ENCODE results near the gene KMT2C. TPM values are rescaled to one million over a fixed set of nuclear protein-coding genes. Genes with fewer than 3 reads are reported as not detected.

The KMT2C gene
- total and polyA plus RNA-seq, 2 of the 8 experiments (the other 6 are each of a cell fraction or from before 2014, with no cell fraction given): 9.1 to 40.8 TPM

GRCh38 chr7:152103691-152104090, 332.1 kb downstream of the KMT2C start:
- TF ChIP-seq HDAC6 (IDR thresholded peaks at IDR 0.05; ENCODE audit: low read depth, low read length): no peak
- Histone ChIP-seq H4K5ac (ENCODE audit: insufficient read length, low read depth, low read length) (no peak overlapping the region), H2BK12ac (ENCODE audit: low read depth, low read length) (no peak overlapping the region), H3K18ac (ENCODE audit: extremely low read depth, low read length) (no peak overlapping the region), H3K9me3 (ENCODE audit: insufficient read depth in 2 of 2, low read depth in 1 of 2, low read length in 1 of 2) (no peaks in the 10 kb centered on the region), H3K14ac (ENCODE audit: insufficient read length) (no peak overlapping the region), H3K27me3 (replicated peaks in 1 of 4; ENCODE audit: control insufficient read depth in 3 of 4, extremely low read depth in 1 of 4, insufficient read depth in 3 of 4, low read length in 3 of 4) (no peaks in the 10 kb centered on the region), H2AFZ (ENCODE audit: low read length) (no peak overlapping the region), H4K20me1 (replicated peaks in 1 of 2; ENCODE audit: control insufficient read depth in 1 of 2, insufficient read depth in 2 of 2, low read length in 2 of 2) (no peaks in the 10 kb centered on the region), H2BK15ac (ENCODE audit: low read length) (no peak overlapping the region), H3K4me3 (ENCODE audit: extremely low read depth in 1 of 4, insufficient read depth in 2 of 4, low read depth in 3 of 4, low read length in 4 of 4) (no peak overlapping the region), H2BK5ac (ENCODE audit: low read depth, low read length) (no peak overlapping the region), H3K4ac (replicated peaks; ENCODE audit: insufficient read length, low read depth, low read length) (no peak overlapping the region), H3K4me1 (replicated peaks in 1 of 4; ENCODE audit: control insufficient read depth in 3 of 4, insufficient read depth in 4 of 4, low read length in 3 of 4) (no peaks in the 10 kb centered on the region), H3K79me2 (ENCODE audit: control insufficient read depth in 1 of 2, insufficient read depth in 2 of 2, low read length in 2 of 2) (no peaks in the 10 kb centered on the region), H2BK120ac (replicated peaks; ENCODE audit: low read depth, low read length) (no peak overlapping the region), H3K56ac (replicated peaks; ENCODE audit: insufficient read length, low read depth, low read length) (no peak overlapping the region), H3K4me2 (ENCODE audit: insufficient read depth in 1 of 2, low read depth in 2 of 2, low read length in 2 of 2) (no peak overlapping the region), H3K23ac (ENCODE audit: insufficient read length) (no peak overlapping the region), H3K79me1 (ENCODE audit: low read depth, low read length) (no peaks in the 10 kb centered on the region), H3K36me3 (ENCODE audit: control insufficient read depth in 2 of 4, insufficient read depth in 4 of 4, low read length in 3 of 4) (peaks cover 0 to 7% (median 3%) of the 10 kb centered on the region in 4 experiments; a peak in 3 of 8 replicates), H2BK20ac (ENCODE audit: low read length) (no peak overlapping the region), H3K23me2 (ENCODE audit: low read depth, low read length) (no peaks in the 10 kb centered on the region), H2AK5ac (ENCODE audit: low read depth, low read length) (no peak overlapping the region), H4K8ac (ENCODE audit: extremely low read depth, insufficient read depth, low read length) (no peak overlapping the region), H4K91ac (replicated peaks; ENCODE audit: insufficient read length, low read length) (no peak overlapping the region), H3K9ac (replicated peaks in 1 of 4; ENCODE audit: extremely low read depth in 1 of 4, low read depth in 3 of 4, low read length in 3 of 4) (no peak overlapping the region), H3K27ac (ENCODE audit: low read depth, low read length) (no peak overlapping the region)
- POLR2A ChIA-PET (ENCODE audit: partially characterized antibody): no interaction called here
- DNase-seq (ENCODE audit: low read depth in 1 of 2, low spot score in 2 of 2) (no peak), FAIRE-seq (no peak)
- WGBS, 2 experiments (ENCODE audit: extremely low coverage in 1 of 2, insufficient coverage in 1 of 2, insufficient read length in 1 of 2, insufficient replicate concordance in 2 of 2, low coverage in 1 of 2, low lambda C conversion rate in 2 of 2, missing lambda C conversion rate in 1 of 2): 91% methylated on average over 5 of the region's 5 CpGs; no CpG with 5 or more reads in 1 of the 2 experiments
- CTCF ChIA-PET (ENCODE audit: partially characterized antibody): interaction anchor here (1.5 kb wide), 1 partner anchor 28 kb away, joined by 4 read pairs; no protein-coding TSS in a partner anchor

Data from H1 (cell line).